Inferior parietal cortex (tissue), 1 donor: ENCODE data around the gene CCNDBP1.
"Not testable (repeated sequence)": the region's sequence is repeated elsewhere in the genome, so short reads cannot be mapped to it uniquely, and the experiment has no call there.

Experiments
- DNase-seq: peaks from one replicate; pipeline ENCODE4 v3.0.0-alpha.2; 2016; ENCODE audit errors: extremely low spot score

CCNDBP1 gene

GRCh38 chr15:43193710-43194109 lies 8.5 kb downstream of the CCNDBP1 start:
- no peak for DNase-seq

- no peak for DNase-seq
These were observed 9.6 kb downstream of the CCNDBP1 start for GRCh38 chr15:43194795-43195194.

GRCh38 chr15:43196760-43197548 lies 11.8 kb downstream of the CCNDBP1 start:
- no peak for DNase-seq

GRCh38 chr15:43197773-43198172 lies 12.6 kb downstream of the CCNDBP1 start:
- not testable (repeated sequence) for DNase-seq

GRCh38 chr15:43198556-43198955 lies 13.4 kb downstream of the CCNDBP1 start:
- not testable (repeated sequence) for DNase-seq

GRCh38 chr15:43198992-43199391 lies 13.8 kb downstream of the CCNDBP1 start:
- DNase-seq = no peak

GRCh38 chr15:43199945-43200488 lies 14.8 kb downstream of the CCNDBP1 start:
- DNase-seq = no peak

- DNase-seq = no peak
These were observed 19.1 kb downstream of the CCNDBP1 start for GRCh38 chr15:43204016-43204901.

GRCh38 chr15:43206054-43206453 lies 20.9 kb downstream of the CCNDBP1 start:
- no peak for DNase-seq

- DNase-seq = no peak
These were observed 21.8 kb downstream of the CCNDBP1 start for GRCh38 chr15:43207024-43207423.

- no peak for DNase-seq
These were observed 23.1 kb downstream of the CCNDBP1 start for GRCh38 chr15:43208052-43209002.

GRCh38 chr15:43209059-43209824 lies 24.0 kb downstream of the CCNDBP1 start:
- DNase-seq = no peak

- no peak for DNase-seq
These were observed 25.1 kb downstream of the CCNDBP1 start for GRCh38 chr15:43210172-43210745.

GRCh38 chr15:43210807-43211206 lies 25.6 kb downstream of the CCNDBP1 start:
- DNase-seq = no peak

GRCh38 chr15:43211224-43211735 lies 26.1 kb downstream of the CCNDBP1 start:
- DNase-seq = no peak

- DNase-seq = no peak
These were observed 27.1 kb downstream of the CCNDBP1 start for GRCh38 chr15:43212299-43212698.

- no peak for DNase-seq
These were observed 27.7 kb downstream of the CCNDBP1 start for GRCh38 chr15:43212951-43213350.

GRCh38 chr15:43213466-43213865 lies 28.3 kb downstream of the CCNDBP1 start:
- DNase-seq = no peak

GRCh38 chr15:43214169-43214568 lies 29.0 kb downstream of the CCNDBP1 start:
- DNase-seq = no peak
